WERI-Rb-1 (cell line): ENCODE results near the gene CHST11.

Source experiments
- DNase-seq: peaks from one replicate; pipeline ENCODE4 v3.0.0-alpha.2; 2020
- H3K27ac ChIP-seq: fragments of 250-450 bp; sonication (Bioruptor Pico); 2 replicates; pipeline ENCODE4 v1.5.1; 2020; ENCODE audit warnings: mild to moderate bottlenecking, moderate library complexity
- H3K27me3 ChIP-seq: fragments of 250-450 bp; sonication (Bioruptor Pico); 2 replicates; pipeline ENCODE4 v1.5.1; 2021; ENCODE audit warnings: mild to moderate bottlenecking, low read depth, moderate library complexity; ENCODE audit not compliant: insufficient read depth, severe bottlenecking
- H3K36me3 ChIP-seq: fragments of 250-450 bp; sonication (Bioruptor Pico); 2 replicates; pipeline ENCODE4 v1.5.1; 2020; ENCODE audit warnings: mild to moderate bottlenecking, moderate library complexity
- H3K4me3 ChIP-seq: 2 replicates; pipeline ENCODE4 v1.5.1; 2011; ENCODE audit warnings: low read depth, mild to moderate bottlenecking, control low read depth, low read length
- H3K9me3 ChIP-seq: fragments of 250-450 bp; sonication (Bioruptor Pico); 2 replicates; pipeline ENCODE4 v1.5.1; 2021; ENCODE audit warnings: mild to moderate bottlenecking, moderate library complexity; ENCODE audit not compliant: severe bottlenecking
- TF ChIP-seq, protein P1 (sequence below): IDR thresholded peaks from 2 replicates; pipeline ENCODE4 v1.5.1; 2011; ENCODE audit warnings: low read depth, mild to moderate bottlenecking, control low read depth, inconsistent platforms, low read length

CHST11 gene

GRCh38 chr12:104761611-104762010 lies 304.9 kb downstream of the CHST11 start:
- H3K36me3 ChIP-seq: no peaks in the 10 kb centered on the region
- TF ChIP-seq, protein P1, sequence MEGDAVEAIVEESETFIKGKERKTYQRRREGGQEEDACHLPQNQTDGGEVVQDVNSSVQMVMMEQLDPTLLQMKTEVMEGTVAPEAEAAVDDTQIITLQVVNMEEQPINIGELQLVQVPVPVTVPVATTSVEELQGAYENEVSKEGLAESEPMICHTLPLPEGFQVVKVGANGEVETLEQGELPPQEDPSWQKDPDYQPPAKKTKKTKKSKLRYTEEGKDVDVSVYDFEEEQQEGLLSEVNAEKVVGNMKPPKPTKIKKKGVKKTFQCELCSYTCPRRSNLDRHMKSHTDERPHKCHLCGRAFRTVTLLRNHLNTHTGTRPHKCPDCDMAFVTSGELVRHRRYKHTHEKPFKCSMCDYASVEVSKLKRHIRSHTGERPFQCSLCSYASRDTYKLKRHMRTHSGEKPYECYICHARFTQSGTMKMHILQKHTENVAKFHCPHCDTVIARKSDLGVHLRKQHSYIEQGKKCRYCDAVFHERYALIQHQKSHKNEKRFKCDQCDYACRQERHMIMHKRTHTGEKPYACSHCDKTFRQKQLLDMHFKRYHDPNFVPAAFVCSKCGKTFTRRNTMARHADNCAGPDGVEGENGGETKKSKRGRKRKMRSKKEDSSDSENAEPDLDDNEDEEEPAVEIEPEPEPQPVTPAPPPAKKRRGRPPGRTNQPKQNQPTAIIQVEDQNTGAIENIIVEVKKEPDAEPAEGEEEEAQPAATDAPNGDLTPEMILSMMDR: no peak
- H3K27ac ChIP-seq: no peak overlapping the region
- no peak for DNase-seq
- H3K9me3 ChIP-seq: no peaks in the 10 kb centered on the region
- H3K4me3 ChIP-seq: no peak overlapping the region
- H3K27me3 ChIP-seq: no peaks in the 10 kb centered on the region

- Histone ChIP-seq H3K9me3 (no peaks in the 10 kb centered on the region), H3K27me3 (no peaks in the 10 kb centered on the region), H3K27ac (no peak overlapping the region), H3K4me3 (no peak overlapping the region), H3K36me3 (no peaks in the 10 kb centered on the region)
- TF ChIP-seq, protein P1: no peak
- no peak for DNase-seq
Observed at GRCh38 chr12:104763168-104763805, 306.5 kb downstream of the CHST11 start.

DNA sequence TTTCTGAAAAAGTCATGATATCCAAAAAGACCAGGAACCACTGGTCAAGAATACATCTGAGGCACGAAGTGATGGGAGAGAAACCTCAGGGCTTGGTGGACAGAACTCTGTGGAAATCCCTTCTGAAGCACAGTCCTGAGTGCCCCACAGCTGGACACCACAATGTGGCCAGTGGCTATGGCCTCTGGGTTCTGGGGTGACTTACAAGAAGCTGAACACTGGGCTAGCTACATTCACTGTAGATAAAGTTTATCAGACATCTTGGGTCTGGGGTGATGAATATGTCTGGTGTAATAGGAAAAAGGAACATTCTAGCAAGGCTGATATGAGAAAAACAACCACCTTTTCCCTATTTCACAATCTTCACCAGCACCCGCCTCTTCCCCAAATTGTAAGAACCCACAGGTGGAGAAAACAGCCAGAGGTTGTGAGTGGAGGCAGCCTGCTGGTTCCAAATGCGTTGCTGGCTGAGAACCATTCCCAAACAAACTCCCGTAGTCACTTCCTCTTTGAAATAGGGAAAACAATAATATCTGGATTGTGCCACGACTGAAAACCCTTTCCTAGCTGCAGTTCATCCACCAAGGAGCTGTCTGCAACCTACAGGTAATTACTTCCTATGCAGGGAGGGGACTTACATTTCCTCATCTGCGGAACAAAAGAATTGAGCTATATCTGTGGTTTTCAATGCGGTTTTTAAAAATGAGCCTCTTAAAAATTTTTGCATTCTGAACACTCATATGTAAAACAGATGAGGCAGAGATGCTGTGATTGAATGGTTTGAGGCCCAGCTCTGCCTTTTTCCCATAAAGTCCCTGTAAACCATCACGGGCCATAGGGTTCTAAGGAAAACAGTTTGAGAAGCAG lies 307.7 kb downstream of the CHST11 start:
- no peaks in the 10 kb centered on the region for H3K9me3 ChIP-seq
- no peak for DNase-seq
- H3K27ac ChIP-seq: no peak overlapping the region
- H3K4me3 ChIP-seq: no peak overlapping the region
- H3K27me3 ChIP-seq: no peaks in the 10 kb centered on the region
- H3K36me3 ChIP-seq: no peaks in the 10 kb centered on the region
- TF ChIP-seq, protein P1: no peak

DNA sequence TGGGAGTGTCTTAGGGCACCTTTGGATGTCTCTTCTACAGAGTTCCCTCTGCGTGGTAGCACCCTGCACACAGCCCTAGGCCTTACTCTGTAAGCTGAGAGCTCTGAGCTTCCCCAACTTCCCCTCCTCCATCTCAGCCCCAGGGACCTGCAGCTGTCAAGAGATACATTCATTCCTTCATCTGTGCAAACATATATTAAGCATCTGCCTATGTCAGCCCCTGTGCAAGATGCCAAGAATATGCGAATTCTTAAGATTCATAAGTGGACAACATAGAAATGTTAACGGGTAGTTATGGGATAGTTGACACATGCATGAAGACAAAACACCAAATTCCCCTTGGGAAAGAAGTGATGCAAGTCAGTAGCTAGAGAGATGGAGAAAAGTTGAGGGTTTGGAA lies 310.5 kb downstream of the CHST11 start:
- no peaks in the 10 kb centered on the region for H3K36me3 ChIP-seq
- no peak for DNase-seq
- TF ChIP-seq, protein P1: no peak
- H3K27ac ChIP-seq: no peak overlapping the region
- no peaks in the 10 kb centered on the region for H3K27me3 ChIP-seq
- H3K4me3 ChIP-seq: no peak overlapping the region
- H3K9me3 ChIP-seq: no peaks in the 10 kb centered on the region

- TF ChIP-seq, protein P1: no peak
- no peak for DNase-seq
- Histone ChIP-seq H3K27ac (no peak overlapping the region), H3K36me3 (no peaks in the 10 kb centered on the region), H3K27me3 (no peaks in the 10 kb centered on the region), H3K4me3 (no peak overlapping the region), H3K9me3 (peaks cover 2% of the 10 kb centered on the region)
Observed at GRCh38 chr12:104768033-104768432, 311.3 kb downstream of the CHST11 start.
